Central memory CD8-positive, alpha-beta T cell (primary cell): ENCODE data around the gene CTNNBL1.

Experiments used
- ATAC-seq: fragments of 150-1000 bp; cut with Tn5 transposase; replicated peaks from 2 replicates; pipeline ENCODE4 v1.10.0; 2022; ENCODE audit warnings: mild to moderate bottlenecking, moderate FRiP score, moderate number of reproducible peaks; ENCODE audit not compliant: poor library complexity, severe bottlenecking; ENCODE audit errors: extremely low read depth
- DNase-seq, 2 donors: peaks; one replicate each; pipeline ENCODE4 v3.0.0; 2021; ENCODE audit warnings: low spot score in 2 of 2
- H3K27ac Mint-ChIP-seq: one replicate; pipeline ENCODE4 v1.8.0; 2022; ENCODE audit warnings: low read depth, mild to moderate bottlenecking, moderate library complexity, mixed read lengths
- H3K27me3 Mint-ChIP-seq: one replicate; pipeline ENCODE4 v1.8.0; 2022; ENCODE audit warnings: mixed read lengths
- H3K36me3 Mint-ChIP-seq: one replicate; pipeline ENCODE4 v1.8.0; 2022; ENCODE audit warnings: mild to moderate bottlenecking, moderate library complexity, mixed read lengths; ENCODE audit not compliant: insufficient read depth
- H3K4me1 Mint-ChIP-seq: one replicate; pipeline ENCODE4 v1.8.0; 2022; ENCODE audit warnings: mixed read lengths
- H3K4me3 Mint-ChIP-seq: one replicate; pipeline ENCODE4 v1.8.0; 2022; ENCODE audit warnings: mild to moderate bottlenecking, moderate library complexity, mixed read lengths
- H3K9me3 Mint-ChIP-seq: one replicate; pipeline ENCODE4 v1.8.0; 2022; ENCODE audit warnings: mixed read lengths

CTNNBL1 gene

GRCh38 chr20:37786043-37786442 lies 92.2 kb downstream of the CTNNBL1 start:
- peaks cover 27% of the 10 kb centered on the region for H3K36me3 Mint-ChIP-seq

GRCh38 chr20:37789408-37789807 lies 95.6 kb downstream of the CTNNBL1 start:
- H3K36me3 Mint-ChIP-seq, result peaks cover 30% of the 10 kb centered on the region
- H3K9me3 Mint-ChIP-seq, result no peaks in the 10 kb centered on the region
- H3K4me3 Mint-ChIP-seq, result no peak overlapping the region
- H3K4me1 Mint-ChIP-seq, result peaks cover 5% of the 10 kb centered on the region
- DNase-seq, result no peak
- H3K27me3 Mint-ChIP-seq, result no peaks in the 10 kb centered on the region
- no peak for ATAC-seq
- H3K27ac Mint-ChIP-seq, result no peak overlapping the region

More at GRCh38 chr20:37786043-37786442, 92.2 kb downstream of the CTNNBL1 start:
- no peak overlapping the region for H3K4me3 Mint-ChIP-seq
- H3K27me3 Mint-ChIP-seq, result no peaks in the 10 kb centered on the region
- H3K27ac Mint-ChIP-seq, result no peak overlapping the region
- H3K4me1 Mint-ChIP-seq, result peaks cover 5% of the 10 kb centered on the region
- DNase-seq (no peak), ATAC-seq (no peak)
- H3K9me3 Mint-ChIP-seq, result no peaks in the 10 kb centered on the region

GRCh38 chr20:37790900-37791299 lies 97.1 kb downstream of the CTNNBL1 start:
- H3K27ac Mint-ChIP-seq, result no peak overlapping the region
- peaks cover 5% of the 10 kb centered on the region for H3K4me1 Mint-ChIP-seq
- H3K36me3 Mint-ChIP-seq, result peaks cover 35% of the 10 kb centered on the region
- DNase-seq (no peak), ATAC-seq (no peak)
- no peaks in the 10 kb centered on the region for H3K27me3 Mint-ChIP-seq
- no peaks in the 10 kb centered on the region for H3K9me3 Mint-ChIP-seq
- no peak overlapping the region for H3K4me3 Mint-ChIP-seq

GRCh38 chr20:37796121-37796520 lies 102.3 kb downstream of the CTNNBL1 start:
- ATAC-seq (no peak), DNase-seq (no peak)
- no peak overlapping the region for H3K4me3 Mint-ChIP-seq
- H3K4me1 Mint-ChIP-seq, result no peaks in the 10 kb centered on the region
- H3K27ac Mint-ChIP-seq, result no peak overlapping the region
- peaks cover 14% of the 10 kb centered on the region for H3K36me3 Mint-ChIP-seq
- H3K27me3 Mint-ChIP-seq, result no peaks in the 10 kb centered on the region
- no peaks in the 10 kb centered on the region for H3K9me3 Mint-ChIP-seq

GRCh38 chr20:37796733-37797132 lies 102.9 kb downstream of the CTNNBL1 start:
- ATAC-seq (no peak), DNase-seq (no peak)
- Mint-ChIP-seq H3K4me1 (no peaks in the 10 kb centered on the region), H3K9me3 (no peaks in the 10 kb centered on the region), H3K36me3 (peaks cover 14% of the 10 kb centered on the region), H3K4me3 (no peak overlapping the region), H3K27me3 (no peaks in the 10 kb centered on the region), H3K27ac (no peak overlapping the region)

GRCh38 chr20:37797669-37798175 lies 103.9 kb downstream of the CTNNBL1 start:
- DNase-seq (no peak), ATAC-seq (no peak)
- Mint-ChIP-seq H3K4me1 (no peaks in the 10 kb centered on the region), H3K27me3 (no peaks in the 10 kb centered on the region), H3K9me3 (no peaks in the 10 kb centered on the region), H3K4me3 (no peak overlapping the region), H3K36me3 (peaks cover 14% of the 10 kb centered on the region), H3K27ac (no peak overlapping the region)

GRCh38 chr20:37798312-37798711 lies 104.5 kb downstream of the CTNNBL1 start:
- H3K4me1 Mint-ChIP-seq, result no peaks in the 10 kb centered on the region
- no peak for ATAC-seq

GRCh38 chr20:37800618-37801017 lies 106.8 kb downstream of the CTNNBL1 start:
- ATAC-seq (no peak), DNase-seq (no peak)
- Mint-ChIP-seq H3K36me3 (peaks cover 17% of the 10 kb centered on the region), H3K27ac (no peak overlapping the region), H3K4me1 (no peaks in the 10 kb centered on the region), H3K27me3 (no peaks in the 10 kb centered on the region), H3K4me3 (no peak overlapping the region), H3K9me3 (no peaks in the 10 kb centered on the region)

More at GRCh38 chr20:37798312-37798711, 104.5 kb downstream of the CTNNBL1 start:
- Mint-ChIP-seq H3K27me3 (no peaks in the 10 kb centered on the region), H3K36me3 (peaks cover 19% of the 10 kb centered on the region), H3K4me3 (no peak overlapping the region), H3K27ac (no peak overlapping the region), H3K9me3 (no peaks in the 10 kb centered on the region)
- DNase-seq, result no peak

- no peak for ATAC-seq
- Mint-ChIP-seq H3K9me3 (no peaks in the 10 kb centered on the region), H3K4me1 (no peaks in the 10 kb centered on the region), H3K27me3 (no peaks in the 10 kb centered on the region), H3K36me3 (peaks cover 19% of the 10 kb centered on the region), H3K4me3 (no peak overlapping the region), H3K27ac (no peak overlapping the region)
- DNase-seq, result no peak
These were observed 108.1 kb downstream of the CTNNBL1 start for GRCh38 chr20:37801921-37802320.

GRCh38 chr20:37803438-37804307 lies 109.8 kb downstream of the CTNNBL1 start:
- H3K27ac Mint-ChIP-seq, result no peak overlapping the region
- H3K27me3 Mint-ChIP-seq, result no peaks in the 10 kb centered on the region
- DNase-seq (no peak), ATAC-seq (no peak)
- no peaks in the 10 kb centered on the region for H3K4me1 Mint-ChIP-seq
- no peak overlapping the region for H3K4me3 Mint-ChIP-seq
- no peaks in the 10 kb centered on the region for H3K9me3 Mint-ChIP-seq
- peaks cover 19% of the 10 kb centered on the region for H3K36me3 Mint-ChIP-seq

GRCh38 chr20:37804584-37805566 lies 111.0 kb downstream of the CTNNBL1 start:
- Mint-ChIP-seq H3K4me1 (no peaks in the 10 kb centered on the region), H3K36me3 (peaks cover 19% of the 10 kb centered on the region), H3K4me3 (no peak overlapping the region), H3K9me3 (no peaks in the 10 kb centered on the region), H3K27me3 (no peaks in the 10 kb centered on the region), H3K27ac (no peak overlapping the region)
- DNase-seq, result no peak
- peak; percentile 43 for ATAC-seq

- Mint-ChIP-seq H3K27ac (no peak overlapping the region), H3K36me3 (peaks cover 16% of the 10 kb centered on the region), H3K9me3 (no peaks in the 10 kb centered on the region), H3K27me3 (no peaks in the 10 kb centered on the region), H3K4me1 (peaks cover 2% of the 10 kb centered on the region), H3K4me3 (no peak overlapping the region)
- DNase-seq, result no peak
- no peak for ATAC-seq
These were observed 113.8 kb downstream of the CTNNBL1 start for GRCh38 chr20:37807471-37808232.
